Suppressor macrophage (primary cell): ENCODE results near the gene TMEM182.
A peak's percentile ranks its signal among the peaks of the same experiment; 100 is the strongest.

Experiments
- DNase-seq, 4 experiments: peaks; one replicate each; pipeline ENCODE4 v3.0.0-alpha.2; 2020 to 2022

TMEM182 gene

DNA sequence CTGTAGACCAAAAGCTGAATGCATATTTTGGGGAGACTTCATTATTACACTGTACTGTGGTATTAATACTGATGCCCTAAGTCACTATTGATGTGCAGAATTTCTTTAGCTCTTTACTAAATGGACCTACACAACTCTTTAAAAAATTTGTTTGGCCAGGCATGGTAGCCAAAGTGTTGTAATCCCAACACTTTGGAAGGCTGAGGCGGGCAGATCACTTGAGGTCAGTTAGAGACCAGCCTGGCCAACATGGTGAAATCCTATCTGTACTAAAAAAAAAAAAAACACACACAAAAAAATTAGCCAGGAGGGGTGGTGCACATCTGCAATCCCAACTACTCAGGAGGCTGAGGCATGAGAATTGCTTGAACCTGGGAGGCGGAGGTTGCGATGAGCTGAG is 6.4 kb downstream of the TMEM182 start:
- no peak for DNase-seq

DNA sequence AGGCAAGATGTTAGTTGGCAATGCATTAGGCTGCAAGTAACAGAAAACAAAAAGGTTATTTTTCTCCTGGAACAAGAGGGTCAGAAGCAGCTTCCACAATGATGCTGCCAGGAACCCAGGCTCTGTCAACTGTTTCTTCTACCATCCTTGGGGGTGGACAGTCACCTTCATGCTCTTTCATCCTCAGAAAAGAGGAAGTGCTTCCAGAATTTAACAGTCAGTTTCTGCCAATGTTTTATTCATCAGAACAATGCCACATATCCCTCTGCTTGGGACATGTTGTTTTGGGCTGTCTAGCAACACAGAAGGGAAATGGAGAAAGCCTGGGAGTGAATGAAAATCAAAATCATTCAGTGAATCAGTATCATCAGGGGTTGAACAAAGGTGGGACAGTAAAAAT is 7.1 kb downstream of the TMEM182 start:
- DNase-seq: no peak

DNA sequence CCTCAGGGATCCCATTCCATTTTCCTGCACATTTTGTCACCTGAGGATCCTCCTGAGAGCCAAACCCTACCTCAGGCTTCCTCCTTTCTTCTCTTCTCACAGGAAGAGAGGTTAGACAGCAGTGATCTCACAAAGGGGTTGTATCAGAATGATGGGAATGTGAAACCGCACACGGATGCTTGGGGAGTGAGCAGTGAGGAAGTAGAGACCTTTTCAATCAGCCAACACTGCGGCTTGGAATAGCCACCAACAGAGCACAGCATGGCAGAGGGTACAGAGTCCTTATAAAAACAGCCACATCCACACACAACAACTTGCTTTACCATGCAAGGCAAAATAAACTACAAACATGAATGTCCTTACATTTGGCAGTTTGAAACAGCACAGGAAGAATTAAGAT is 8.7 kb downstream of the TMEM182 start:
- DNase-seq: no peak

DNA sequence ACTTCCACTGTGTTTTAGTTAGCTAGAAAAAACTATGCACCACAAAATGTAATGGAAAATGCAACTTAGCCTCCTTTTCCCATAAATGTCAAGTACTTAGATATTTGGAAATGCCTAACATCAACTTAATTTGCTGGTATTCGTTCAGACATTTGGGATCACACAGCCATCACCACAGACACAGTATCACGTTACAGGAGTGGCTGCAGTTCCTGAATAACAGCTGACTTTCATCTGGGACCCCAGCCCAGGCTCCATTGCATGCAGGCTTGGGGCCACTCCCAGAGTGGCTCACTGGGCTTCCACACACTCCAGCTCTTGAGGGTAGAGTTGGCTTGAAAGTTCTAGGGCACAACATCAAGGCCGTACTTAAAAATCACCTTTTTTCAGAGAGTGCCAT is 9.3 kb downstream of the TMEM182 start:
- no peak for DNase-seq

DNA sequence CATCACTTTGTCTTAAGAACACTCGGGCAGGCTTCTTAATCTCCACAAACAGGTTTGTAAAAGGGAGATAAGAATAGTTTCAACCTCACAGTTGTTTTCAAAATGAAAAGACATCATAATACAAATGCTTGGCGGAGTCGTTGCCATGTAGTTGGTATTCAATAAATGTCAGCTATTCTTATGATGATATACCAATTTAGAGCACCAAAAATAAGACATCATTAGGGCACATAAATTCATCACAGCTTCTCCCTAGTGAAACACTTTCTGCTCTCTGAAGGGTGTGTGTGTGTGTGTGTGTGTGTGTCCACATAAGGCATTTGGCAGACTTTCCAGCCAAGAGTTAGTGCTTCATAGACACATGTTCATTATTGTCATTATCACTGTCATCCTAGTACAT is 10.8 kb downstream of the TMEM182 start:
- DNase-seq: no peak

DNA sequence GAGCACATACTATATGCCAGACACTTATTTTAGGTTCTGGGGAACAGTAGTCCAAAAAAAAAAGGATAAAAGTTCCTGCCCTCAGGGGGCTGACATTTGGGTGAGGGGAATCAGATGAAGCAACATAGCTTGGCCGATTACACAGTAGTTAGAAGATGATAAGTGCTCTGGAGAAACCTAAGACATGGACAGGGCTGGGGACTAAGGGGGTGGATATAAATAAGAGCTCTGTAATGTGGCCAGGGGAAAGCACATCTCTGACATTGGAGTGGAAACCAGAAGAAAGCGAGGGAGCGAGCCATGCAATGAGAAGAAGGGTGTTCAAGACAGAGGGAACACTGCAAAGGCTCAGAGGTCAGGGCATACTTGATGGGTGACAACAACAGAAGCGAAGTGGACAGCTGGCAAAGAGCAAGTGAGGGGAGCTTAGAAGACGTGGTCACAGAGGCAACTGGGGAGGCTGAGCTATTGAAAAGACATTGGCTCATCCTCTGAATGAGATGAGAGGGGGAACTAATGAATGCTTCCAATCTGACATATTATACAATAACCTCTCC is 11.4 kb downstream of the TMEM182 start:
- no peak for DNase-seq

DNA sequence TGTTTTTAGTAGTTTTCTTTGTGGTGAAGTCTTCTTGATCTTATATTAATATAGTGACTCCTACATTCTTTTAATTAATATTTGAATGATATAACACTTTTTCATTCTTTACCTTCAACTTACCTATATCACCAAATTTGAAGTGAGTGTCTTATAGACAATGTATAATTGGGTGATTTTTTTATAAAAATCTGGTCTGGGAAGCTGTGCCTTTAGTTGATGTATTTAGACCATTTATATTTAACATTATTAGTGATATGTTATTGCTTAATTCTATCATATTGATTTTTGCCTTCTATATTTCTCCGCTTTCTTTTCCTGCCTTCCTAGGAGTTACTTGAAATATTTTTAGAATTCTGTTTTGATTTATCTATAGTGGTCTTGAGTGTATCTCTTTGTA is 16.4 kb downstream of the TMEM182 start:
- DNase-seq: no peak

DNA sequence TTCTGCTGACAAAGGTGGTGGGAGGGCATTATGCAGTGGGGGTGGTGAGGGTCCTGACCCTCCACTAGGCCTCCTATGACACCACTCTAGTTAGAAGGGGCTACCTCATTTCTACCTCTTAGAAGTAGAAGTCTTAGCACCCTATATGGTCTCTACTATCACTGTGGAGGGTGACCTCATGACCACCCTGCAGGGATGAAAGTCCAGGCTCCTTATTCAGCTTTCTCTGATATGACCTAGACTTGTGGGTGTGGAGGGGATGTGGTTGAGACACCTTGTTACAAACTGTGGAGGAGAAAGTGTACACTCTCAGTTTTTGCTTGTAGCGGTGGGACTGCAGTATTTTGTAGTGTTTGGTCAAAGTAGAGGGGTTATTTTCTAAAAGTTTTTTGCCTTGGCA is 18.6 kb downstream of the TMEM182 start:
- no peak for DNase-seq

DNA sequence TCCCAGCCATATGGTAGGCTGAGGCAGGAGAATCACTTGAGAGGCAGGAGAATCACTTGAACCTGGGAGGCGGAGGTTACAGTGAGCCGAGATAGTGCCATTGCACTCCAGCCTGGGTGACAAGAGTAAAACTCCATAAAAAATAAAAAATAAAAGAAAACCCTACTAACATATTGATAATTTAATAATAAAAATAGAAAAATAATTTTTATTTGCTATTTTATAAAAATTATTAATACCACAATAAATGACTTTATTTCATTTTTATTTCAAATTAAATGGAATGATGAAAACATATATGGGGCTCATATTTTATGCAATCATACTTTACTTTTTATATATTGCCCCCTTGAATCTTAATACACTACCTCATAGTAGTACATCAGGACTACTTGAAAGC is 20.4 kb downstream of the TMEM182 start:
- no peak for DNase-seq

DNA sequence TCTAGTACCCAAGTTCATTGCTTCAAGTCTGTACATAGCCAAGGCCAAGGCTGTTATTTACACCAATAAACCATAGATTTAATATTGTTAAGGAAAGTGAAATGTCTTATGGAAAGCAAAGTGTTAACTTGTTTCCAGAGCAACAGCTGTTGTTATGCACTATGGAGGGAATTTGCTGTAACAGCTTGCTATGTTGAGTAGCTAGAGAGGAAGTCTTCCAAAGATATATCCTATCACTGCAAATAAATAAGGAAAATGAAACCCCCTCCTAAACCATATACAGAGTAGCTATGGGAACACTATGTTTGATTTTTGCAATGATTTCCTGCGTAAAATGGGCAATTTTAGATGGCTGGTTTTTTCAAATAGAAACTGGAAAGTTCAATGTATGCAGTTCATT is 21.1 kb downstream of the TMEM182 start:
- DNase-seq: no peak

DNA sequence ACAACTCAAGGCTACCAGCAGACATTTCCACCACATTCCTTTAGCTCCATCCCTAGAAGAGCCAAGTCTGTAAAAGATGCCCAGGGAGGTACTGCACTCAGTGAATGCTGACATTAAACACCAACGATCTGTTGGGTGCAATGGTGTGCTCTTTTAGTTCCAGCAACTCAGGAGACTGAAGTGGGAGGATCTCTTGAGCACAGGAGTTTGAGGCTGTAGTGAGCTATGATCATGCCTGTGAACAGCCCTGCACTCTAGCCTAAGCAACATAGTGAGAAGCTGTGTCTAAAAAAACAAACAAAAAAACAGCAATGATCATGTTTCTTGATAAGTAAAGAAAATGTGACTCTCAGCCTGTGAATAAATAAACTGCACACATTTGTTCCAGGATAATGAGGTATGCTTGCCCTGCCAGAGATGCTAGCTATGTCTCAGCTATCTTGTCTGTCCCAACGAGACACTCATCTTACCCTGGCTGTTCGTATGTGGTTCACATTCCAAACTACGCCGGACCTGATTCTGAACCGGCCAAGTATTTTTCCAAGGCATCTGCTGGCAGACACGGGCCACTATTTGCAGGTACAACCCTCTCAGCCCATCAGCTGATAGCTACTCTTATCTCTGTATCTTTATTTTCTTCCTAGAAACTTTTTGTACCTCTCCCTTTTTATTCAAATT is 21.8 kb downstream of the TMEM182 start:
- no peak for DNase-seq

DNA sequence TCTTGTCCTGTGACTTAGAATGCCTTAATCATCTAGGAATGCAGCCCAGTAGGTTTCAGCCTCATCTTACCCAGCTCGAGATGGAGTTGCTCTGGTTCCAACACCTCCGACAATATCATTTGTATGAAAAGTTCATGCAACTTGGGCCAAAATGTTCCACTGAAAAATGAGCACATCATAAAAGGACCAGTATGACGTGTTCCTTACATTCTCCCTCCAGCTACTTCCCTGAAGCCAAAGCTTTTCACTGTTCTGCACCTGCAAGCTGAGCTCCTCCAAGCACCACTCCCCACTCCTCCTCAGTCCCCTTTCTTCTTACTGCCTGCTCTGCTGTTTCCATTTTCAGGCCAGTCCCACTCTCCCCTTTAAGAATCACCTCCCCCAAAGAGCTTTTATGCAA is 23.1 kb downstream of the TMEM182 start:
- no peak for DNase-seq

DNA sequence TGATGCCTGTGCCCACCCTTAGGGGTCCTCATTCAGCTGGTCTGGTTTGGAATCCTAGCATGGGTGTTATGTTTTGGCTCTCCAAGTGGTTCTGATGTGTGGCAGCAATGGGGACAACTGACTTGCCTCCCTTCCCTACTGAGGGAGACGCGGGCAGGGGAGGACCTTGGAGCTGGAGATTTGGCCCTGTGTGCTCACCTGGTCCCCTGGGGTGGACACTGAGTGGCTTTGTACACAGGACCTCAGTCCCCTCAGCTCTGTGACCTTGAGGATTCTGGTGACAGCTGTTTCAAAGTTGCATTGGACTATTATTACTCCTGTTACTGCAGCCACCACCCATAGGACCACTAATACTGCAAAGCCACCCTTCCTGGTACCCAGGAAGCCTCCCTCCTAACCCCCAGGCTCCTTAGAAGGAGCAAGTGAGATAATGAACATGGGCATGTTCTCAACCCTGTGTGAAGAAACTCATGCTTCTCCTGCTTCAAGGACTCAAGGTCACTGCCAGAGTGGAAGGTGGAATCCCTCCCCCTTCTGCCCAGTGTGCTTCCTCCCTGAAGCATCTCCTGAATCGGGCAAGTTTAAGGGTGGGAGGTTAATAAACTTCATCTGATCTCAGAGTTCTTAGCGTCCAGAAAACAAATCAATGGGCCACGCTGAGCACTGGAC is 26.5 kb downstream of the TMEM182 start:
- DNase-seq: no peak

DNA sequence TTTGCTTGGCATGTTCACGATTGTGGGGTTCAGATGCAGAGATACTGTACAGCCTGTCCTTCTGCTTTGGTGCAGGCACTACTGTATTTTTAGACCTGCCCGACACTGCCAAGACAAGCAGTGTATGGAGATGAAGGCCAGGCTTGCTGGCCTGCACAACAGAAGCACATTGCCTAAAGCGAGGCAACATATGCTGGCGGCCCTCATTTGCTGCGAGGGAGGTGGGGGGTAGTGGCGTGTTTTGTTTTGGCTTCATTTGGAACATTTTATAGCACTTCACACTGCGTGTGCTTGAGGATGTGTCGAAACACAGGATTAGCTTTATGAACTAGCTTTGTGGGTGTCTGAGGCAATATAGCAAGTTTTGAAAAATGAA is 27.0 kb downstream of the TMEM182 start:
- no peak for DNase-seq

DNA sequence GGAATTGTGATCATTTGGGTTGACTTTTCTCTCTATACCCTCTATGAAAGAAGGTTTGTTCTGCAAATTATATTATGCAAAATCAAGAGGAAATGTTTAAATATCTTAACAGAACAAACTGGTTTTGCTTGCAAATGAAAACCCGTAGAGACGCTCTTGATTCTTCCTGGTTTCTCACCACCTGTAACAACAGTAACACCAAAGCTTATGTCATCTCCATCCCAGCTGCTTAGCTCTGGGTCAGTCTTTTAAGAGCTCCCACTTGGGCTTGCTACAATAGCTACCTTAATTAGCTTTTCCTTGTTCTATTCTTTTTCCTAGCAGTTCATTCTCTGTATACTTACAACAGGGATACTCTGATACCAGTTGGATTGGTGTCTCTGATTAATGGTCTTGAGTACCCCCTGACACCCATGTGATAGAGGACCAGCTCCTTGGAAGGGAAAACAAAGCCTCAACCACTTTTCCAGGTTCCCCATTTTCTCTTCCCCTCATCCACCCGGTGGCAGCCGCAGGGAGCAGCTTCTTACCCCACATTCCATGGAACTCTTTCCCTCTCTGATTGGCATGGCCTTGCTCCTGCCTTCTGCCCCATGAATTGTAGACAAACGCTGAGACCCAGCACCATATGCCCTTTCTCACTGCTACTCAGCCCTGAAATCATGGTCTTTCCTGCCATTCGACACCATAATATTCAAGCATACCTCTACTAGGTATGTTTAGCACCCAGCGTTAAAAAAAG is 27.7 kb downstream of the TMEM182 start:
- DNase-seq: no peak

DNA sequence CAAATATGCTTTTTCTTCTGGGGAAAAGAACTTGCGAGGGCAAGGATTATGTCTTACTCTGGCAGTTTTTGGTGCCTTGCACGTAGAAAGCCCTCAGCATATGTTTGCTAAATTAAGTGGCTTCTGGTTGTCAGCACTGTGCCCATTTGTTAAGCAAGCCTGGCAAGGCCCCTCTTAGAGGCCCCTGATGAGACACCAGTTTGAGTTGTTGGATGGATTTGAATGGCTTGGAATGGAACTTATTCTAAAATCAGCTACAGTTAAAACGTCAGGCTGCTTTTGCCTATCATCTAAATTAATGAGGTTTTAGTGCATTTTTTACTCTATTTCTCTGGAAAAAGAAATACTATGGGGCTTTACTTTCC is 28.2 kb downstream of the TMEM182 start:
- no peak for DNase-seq

DNA sequence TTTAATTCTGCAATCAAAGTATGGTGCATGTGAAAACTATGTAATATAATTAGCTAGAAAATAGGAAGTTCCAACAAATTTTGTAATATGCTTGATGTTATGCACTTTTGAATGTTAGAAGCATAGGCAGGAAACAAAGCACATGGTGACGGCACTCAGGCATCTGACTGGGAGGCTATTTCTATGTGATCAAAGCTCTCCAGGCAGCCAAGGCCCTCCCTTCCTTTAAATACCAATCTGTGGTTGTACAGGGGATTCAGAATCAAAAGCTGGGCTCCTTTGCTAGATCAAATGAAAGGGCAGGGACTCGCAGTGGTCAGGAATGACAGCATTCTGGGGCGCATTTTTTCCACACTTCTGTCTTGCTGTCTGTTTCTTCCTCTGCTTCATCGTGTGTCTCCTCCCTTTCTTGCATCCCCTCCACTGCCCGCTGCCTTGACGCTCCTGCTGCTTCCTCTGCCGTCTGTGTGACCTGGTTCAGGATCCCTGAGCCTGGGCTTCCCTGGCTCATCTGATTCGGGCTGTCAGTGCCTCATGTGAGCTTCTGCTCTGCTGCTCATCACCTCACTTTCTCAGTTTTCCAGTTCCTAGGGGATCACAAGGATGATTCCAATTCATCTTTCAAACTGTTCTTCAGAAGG is 30.9 kb downstream of the TMEM182 start:
- DNase-seq: peak; percentile 9 to 43 (median 39)

DNA sequence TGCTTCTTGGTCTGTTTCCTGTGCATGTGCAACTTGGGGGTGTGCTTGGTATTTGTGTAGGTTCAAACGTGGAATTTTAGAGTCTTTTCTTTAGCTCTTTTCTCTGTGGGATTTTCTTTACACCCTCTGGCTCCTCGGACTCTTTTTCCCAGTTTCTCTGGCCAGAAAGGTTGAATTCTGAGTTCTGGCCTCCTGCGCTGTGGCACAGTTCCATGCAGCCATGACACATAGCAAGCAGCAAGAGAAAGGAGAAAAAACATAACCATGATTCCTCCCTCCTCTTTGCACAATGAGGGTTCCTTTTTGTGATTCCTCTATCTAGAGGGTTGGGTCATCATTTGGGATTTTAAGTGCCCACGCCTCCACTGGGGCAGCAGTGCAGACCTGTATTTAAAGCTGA is 33.8 kb downstream of the TMEM182 start:
- no peak for DNase-seq

DNA sequence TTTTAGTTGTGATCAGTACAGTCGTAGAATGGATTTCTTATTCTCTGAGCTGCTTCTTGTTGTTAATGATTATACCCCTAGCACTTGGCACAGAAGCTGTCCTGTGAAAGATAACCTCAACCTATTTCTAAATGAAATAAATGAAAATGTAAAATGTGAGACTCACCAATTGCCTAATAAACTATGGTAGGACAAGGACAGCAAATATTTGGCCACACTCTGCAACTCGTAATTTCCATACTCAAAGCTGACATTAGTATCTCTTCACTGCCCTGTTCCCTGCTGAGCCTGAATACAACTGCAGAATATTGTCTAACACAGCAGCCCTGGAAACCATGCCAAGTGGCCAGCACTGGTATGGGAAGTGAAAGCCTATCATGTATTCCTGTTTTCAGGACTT is 34.5 kb downstream of the TMEM182 start:
- DNase-seq: no peak

DNA sequence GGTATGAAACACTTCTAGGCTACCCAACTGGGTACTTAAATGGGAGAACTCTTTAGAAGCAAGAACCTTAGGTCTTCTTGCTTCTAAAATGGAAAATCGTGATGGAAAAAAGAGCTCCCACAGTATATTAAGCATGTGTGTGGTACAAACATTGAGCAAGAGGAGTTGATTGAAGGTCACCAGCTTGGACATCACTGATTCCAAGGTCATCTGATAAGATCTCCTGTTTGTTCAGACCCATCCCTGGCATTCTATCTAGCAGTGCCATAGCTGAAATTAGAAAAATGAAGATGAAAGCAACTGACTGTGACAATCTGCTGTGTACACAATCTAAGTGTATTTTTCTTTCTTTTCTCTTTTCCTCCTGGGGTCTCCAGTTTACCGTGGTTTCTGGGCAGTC is 35.7 kb downstream of the TMEM182 start:
- DNase-seq: no peak

DNA sequence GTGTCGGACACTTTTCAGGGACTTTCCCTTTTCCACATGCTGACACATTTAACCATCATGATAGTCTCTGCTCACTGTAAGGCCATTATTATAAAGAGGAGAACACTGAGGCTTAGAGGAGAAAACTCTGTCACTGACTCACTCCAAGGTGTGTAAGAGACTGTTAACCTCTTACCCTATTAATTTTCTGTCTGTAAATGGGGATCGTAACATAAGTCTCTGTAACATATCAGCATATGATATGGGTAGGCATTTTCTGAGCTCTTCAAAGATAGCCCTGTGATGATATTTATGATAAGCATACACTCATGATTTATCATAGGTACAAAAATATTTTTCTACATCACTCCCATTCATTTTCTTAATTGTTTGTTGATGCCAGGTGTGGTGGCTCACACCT is 36.4 kb downstream of the TMEM182 start:
- no peak for DNase-seq

DNA sequence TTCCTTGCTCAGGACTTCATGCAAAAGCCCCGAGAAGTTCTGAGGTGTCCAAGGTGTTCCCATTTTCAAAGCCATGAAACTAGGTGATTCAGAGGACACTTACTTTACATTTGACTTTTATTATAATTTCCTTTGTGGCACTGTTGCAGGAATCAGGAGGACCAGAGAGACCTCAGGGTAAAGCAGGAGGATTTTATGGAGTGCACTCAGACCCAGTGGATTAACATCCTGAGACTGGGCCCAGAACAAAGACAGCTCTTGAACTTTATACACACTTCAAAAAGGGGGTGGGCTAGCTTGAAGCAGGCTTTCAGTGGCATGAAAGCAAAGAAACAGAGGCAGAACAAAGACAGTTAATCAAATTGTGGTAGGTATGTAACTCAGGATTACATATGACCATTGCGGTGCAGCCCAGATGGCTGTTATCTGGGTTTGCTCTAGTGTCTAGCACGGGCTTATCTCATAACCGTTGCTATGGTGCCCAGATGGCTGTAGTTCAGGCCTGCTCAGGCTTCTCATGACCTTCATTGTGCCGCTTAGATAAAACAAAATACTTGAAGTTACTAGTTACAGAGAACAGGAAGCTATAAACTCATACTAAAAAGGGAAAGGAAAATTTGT is 39.4 kb downstream of the TMEM182 start:
- DNase-seq: peak in 2 of 4 experiments; percentile 3 to 21
